Neural cell (in vitro differentiated cells): Measurements from ENCODE around the gene KCNAB1. TPM values are rescaled to one million over a fixed set of nuclear protein-coding genes. Genes with fewer than 3 reads are reported as not detected.

ENCODE experiments used
- H2AFZ ChIP-seq: fragments of 200-600, 300-800 bp; sonication (generic), shearing (Covaris generic); 2 replicates; pipeline ENCODE4 v1.6.0; 2014; ENCODE audit warnings: low read depth, mild to moderate bottlenecking, antibody characterized with exemption, low read length, moderate library complexity
- H3F3A ChIP-seq: fragments of 200-600 bp; shearing (Covaris generic); 2 replicates; pipeline ENCODE4 v1.6.1; 2016; ENCODE audit warnings: mild to moderate bottlenecking, moderate library complexity, mixed read lengths, antibody characterized with exemption, low read length; ENCODE audit not compliant: insufficient read depth, poor library complexity, severe bottlenecking
- H3K27ac ChIP-seq: fragments of 200-600, 300-800 bp; sonication (generic), shearing (Covaris generic); 2 replicates; pipeline ENCODE4 v1.5.1; 2014; ENCODE audit warnings: mild to moderate bottlenecking, low read length, moderate library complexity
- H3K27me3 ChIP-seq: fragments of 300-800, 200-600 bp; sonication (generic), shearing (Covaris generic); 2 replicates; pipeline ENCODE4 v1.6.0; 2014; ENCODE audit warnings: mild to moderate bottlenecking, low read depth, low read length, moderate library complexity; ENCODE audit not compliant: insufficient read depth
- H3K36me3 ChIP-seq: fragments of 300-800, 200-600 bp; sonication (generic), shearing (Covaris generic); 2 replicates; pipeline ENCODE4 v1.5.1; 2014; ENCODE audit warnings: mild to moderate bottlenecking, antibody characterized with exemption, low read length, moderate library complexity; ENCODE audit not compliant: insufficient read depth
- H3K4me2 ChIP-seq: fragments of 300-800, 200-600 bp; sonication (generic), shearing (Covaris generic); 2 replicates; pipeline ENCODE4 v1.6.0; 2014; ENCODE audit warnings: mild to moderate bottlenecking, low read length
- H3K4me3 ChIP-seq: fragments of 300-800, 200-600 bp; sonication (generic), shearing (Covaris generic); 2 replicates; pipeline ENCODE4 v1.5.1; 2014; ENCODE audit warnings: mild to moderate bottlenecking, low read length, moderate library complexity
- H3K79me2 ChIP-seq: fragments of 200-600 bp; shearing (Covaris generic); replicated peaks from 2 replicates; pipeline ENCODE4 v1.6.0; 2014; ENCODE audit warnings: mild to moderate bottlenecking, low read length, moderate library complexity; ENCODE audit not compliant: insufficient read depth
- H3K9ac ChIP-seq: fragments of 300-800, 200-600 bp; sonication (generic), shearing (Covaris generic); 2 replicates; pipeline ENCODE4 v1.6.1; 2016; ENCODE audit warnings: mild to moderate bottlenecking, low read length, mixed read lengths
- H3K9me2 ChIP-seq: fragments of 200-600 bp; shearing (Covaris generic); 2 replicates; pipeline ENCODE4 v1.6.1; 2016; ENCODE audit warnings: mild to moderate bottlenecking, low read length, mixed read lengths; ENCODE audit not compliant: insufficient read depth
- H3K9me3 ChIP-seq: fragments of 200-600, 300-800 bp; sonication (generic), shearing (Covaris generic); 2 replicates; pipeline ENCODE4 v1.6.1; 2016; ENCODE audit warnings: mild to moderate bottlenecking, mixed run types, low read length, moderate library complexity, mixed read lengths
- H4K20me1 ChIP-seq: fragments of 200-600 bp; shearing (Covaris generic); 2 replicates; pipeline ENCODE4 v1.6.1; 2016; ENCODE audit warnings: mild to moderate bottlenecking, mixed run types; ENCODE audit not compliant: insufficient read depth
- CTCF ChIP-seq: fragments of 450-650 bp; IDR thresholded peaks from 2 replicates; pipeline ENCODE4 v1.5.1; 2014; ENCODE audit warnings: antibody characterized with exemption, mild to moderate bottlenecking, moderate library complexity; ENCODE audit not compliant: poor library complexity, severe bottlenecking
- EP300 ChIP-seq: fragments of 450-650 bp; conservative IDR thresholded peaks from 2 replicates; pipeline ENCODE4 v1.6.1; 2014; ENCODE audit warnings: antibody characterized with exemption, mild to moderate bottlenecking, moderate library complexity; ENCODE audit not compliant: poor library complexity, severe bottlenecking
- EZH2 ChIP-seq: fragments of 200-600, 300-800 bp; shearing (Covaris generic), sonication (generic); IDR thresholded peaks from 2 replicates; pipeline ENCODE4 v1.6.1; 2014; ENCODE audit warnings: antibody characterized with exemption, low read length, borderline replicate concordance, mild to moderate bottlenecking; ENCODE audit not compliant: insufficient read depth, poor library complexity, severe bottlenecking
- MXI1 ChIP-seq: fragments of 450-650 bp; conservative IDR thresholded peaks from 2 replicates; pipeline ENCODE4 v1.6.1; 2014; ENCODE audit warnings: antibody characterized with exemption, mild to moderate bottlenecking; ENCODE audit not compliant: poor library complexity, severe bottlenecking
- POLR2AphosphoS5 ChIP-seq: IDR thresholded peaks from 2 replicates; pipeline ENCODE4 v1.6.1; 2012
- RAD21 ChIP-seq: fragments of 450-650 bp; conservative IDR thresholded peaks from 2 replicates; pipeline ENCODE4 v1.6.1; 2014; ENCODE audit warnings: antibody characterized with exemption, mild to moderate bottlenecking, moderate library complexity
- REST ChIP-seq: IDR thresholded peaks from 2 replicates; pipeline ENCODE4 v1.6.1; 2012; ENCODE audit warnings: borderline replicate concordance
- SMC3 ChIP-seq: fragments of 450-650 bp; conservative IDR thresholded peaks from 2 replicates; pipeline ENCODE4 v1.6.1; 2014; ENCODE audit warnings: antibody characterized with exemption, mild to moderate bottlenecking, moderate library complexity; ENCODE audit not compliant: poor library complexity
- TAF1 ChIP-seq: IDR thresholded peaks from 2 replicates; pipeline ENCODE4 v1.6.1; 2012; ENCODE audit warnings: low read depth
- polyA plus RNA-seq: library from polyadenylated mRNA; depleted of rRNA; stranded (reverse); fragments of >200 nt; gene quantifications from 2 replicates; pipeline ENCODE4 v1.2.3, GENCODE V29; 2014

KCNAB1 gene
- polyA plus RNA-seq, 1 donor from 2014 or later = 14.9 TPM

- Histone ChIP-seq H3K9me2 (no peaks in the 10 kb centered on the region), H3K9me3 (no peaks in the 10 kb centered on the region), H3K79me2 (no peaks in the 10 kb centered on the region), H4K20me1 (no peaks in the 10 kb centered on the region), H3K4me2 (no peak overlapping the region), H3K4me3 (no peak overlapping the region), H3F3A (no peaks in the 10 kb centered on the region), H3K9ac (no peak overlapping the region), H3K27me3 (no peaks in the 10 kb centered on the region), H2AFZ (no peak overlapping the region), H3K27ac (no peak overlapping the region), H3K36me3 (no peaks in the 10 kb centered on the region)
- TF ChIP-seq CTCF (no peak), POLR2AphosphoS5 (no peak), SMC3 (no peak), EZH2 (no peak), TAF1 (no peak), EP300 (no peak), MXI1 (no peak), RAD21 (no peak), REST (no peak)
Observed at GRCh38 chr3:156425651-156426050, 305.3 kb downstream of the KCNAB1 start.

- Histone ChIP-seq H3K9ac (no peak overlapping the region), H3K9me3 (no peaks in the 10 kb centered on the region), H2AFZ (no peak overlapping the region), H3K79me2 (no peaks in the 10 kb centered on the region), H3K27me3 (no peaks in the 10 kb centered on the region), H3K4me2 (no peak overlapping the region), H3K36me3 (no peaks in the 10 kb centered on the region), H3K4me3 (no peak overlapping the region), H3K27ac (no peak overlapping the region), H3F3A (no peaks in the 10 kb centered on the region), H4K20me1 (no peaks in the 10 kb centered on the region), H3K9me2 (no peaks in the 10 kb centered on the region)
- no peak for TF ChIP-seq REST
- no peak for TF ChIP-seq TAF1
- no peak for TF ChIP-seq EZH2
- TF ChIP-seq EP300 = no peak
- no peak for TF ChIP-seq RAD21
- TF ChIP-seq SMC3 = no peak
- TF ChIP-seq MXI1 = no peak
- no peak for TF ChIP-seq CTCF
- TF ChIP-seq POLR2AphosphoS5 = no peak
Observed at GRCh38 chr3:156429125-156429524, 308.7 kb downstream of the KCNAB1 start.
